H9 (cell line): Measurements from ENCODE around the gene ZNF160. TPM values are rescaled to one million over a fixed set of nuclear protein-coding genes. Genes with fewer than 3 reads are reported as not detected.

Source experiments
- DNase-seq: peaks from one replicate; pipeline ENCODE4 v3.0.0-alpha.2; 2017
- H2AFZ ChIP-seq: one replicate; pipeline ENCODE4 v1.6.1; 2013; ENCODE audit warnings: mild to moderate bottlenecking, low read length, control low read depth, moderate library complexity
- H2AK5ac ChIP-seq: 2 replicates; pipeline ENCODE4 v1.6.1; 2013; ENCODE audit warnings: low read length, control low read depth, mixed read lengths; ENCODE audit not compliant: insufficient read length
- H2BK120ac ChIP-seq: one replicate; pipeline ENCODE4 v1.6.1; 2013; ENCODE audit warnings: low read depth, mild to moderate bottlenecking, low read length, control low read depth, inconsistent platforms; ENCODE audit not compliant: poor library complexity, severe bottlenecking
- H2BK12ac ChIP-seq: 2 replicates; pipeline ENCODE4 v1.6.1; 2013; ENCODE audit warnings: low read length, control low read depth, mixed read lengths, low read depth; ENCODE audit not compliant: insufficient read length
- H2BK15ac ChIP-seq: 2 replicates; pipeline ENCODE4 v1.6.1; 2013; ENCODE audit warnings: low read depth, low read length, control low read depth
- H2BK20ac ChIP-seq: one replicate; pipeline ENCODE4 v1.6.1; 2013; ENCODE audit warnings: low read depth, mild to moderate bottlenecking, low read length, control low read depth, inconsistent platforms; ENCODE audit not compliant: poor library complexity, severe bottlenecking
- H2BK5ac ChIP-seq: 2 replicates; pipeline ENCODE4 v1.6.1; 2013; ENCODE audit warnings: low read length, control low read depth, mixed read lengths; ENCODE audit not compliant: insufficient read length
- H3K14ac ChIP-seq: 2 replicates; pipeline ENCODE4 v1.6.1; 2013; ENCODE audit warnings: low read length, control low read depth; ENCODE audit not compliant: insufficient read depth
- H3K18ac ChIP-seq: 2 replicates; pipeline ENCODE4 v1.6.1; 2013; ENCODE audit warnings: low read depth, mild to moderate bottlenecking, mixed read lengths, low read length, control low read depth; ENCODE audit not compliant: insufficient read length
- H3K23ac ChIP-seq: 2 replicates; pipeline ENCODE4 v1.6.1; 2013; ENCODE audit warnings: low read length, control low read depth, mixed read lengths, low read depth; ENCODE audit not compliant: insufficient read length
- H3K23me2 ChIP-seq: 2 replicates; pipeline ENCODE4 v1.6.1; 2013; ENCODE audit warnings: low read depth, mild to moderate bottlenecking, mixed read lengths, low read length, control low read depth; ENCODE audit not compliant: insufficient read length, poor library complexity, severe bottlenecking
- H3K27ac ChIP-seq: 2 replicates; pipeline ENCODE4 v1.5.1; 2013; ENCODE audit warnings: low read length, control low read depth, mixed read lengths, low read depth; ENCODE audit not compliant: insufficient read length
- H3K27me3 ChIP-seq: 2 replicates; pipeline ENCODE4 v1.6.1; 2013; ENCODE audit warnings: low read length, control low read depth, inconsistent platforms; ENCODE audit not compliant: insufficient read depth
- H3K4ac ChIP-seq: 2 replicates; pipeline ENCODE4 v1.6.1; 2013; ENCODE audit warnings: low read depth, mild to moderate bottlenecking, control low read depth, inconsistent platforms, low read length, moderate library complexity
- H3K4me1 ChIP-seq: 2 replicates; pipeline ENCODE4 v1.6.1; 2013; ENCODE audit warnings: low read length, control low read depth, inconsistent platforms; ENCODE audit not compliant: insufficient read depth
- H3K4me2 ChIP-seq: 2 replicates; pipeline ENCODE4 v1.6.1; 2013; ENCODE audit warnings: low read length, control low read depth, mixed read lengths; ENCODE audit not compliant: insufficient read length, insufficient read depth
- H3K56ac ChIP-seq: 2 replicates; pipeline ENCODE4 v1.6.1; 2013; ENCODE audit warnings: low read depth, mild to moderate bottlenecking, mixed read lengths, low read length, control low read depth; ENCODE audit not compliant: insufficient read length
- H3K79me1 ChIP-seq: 2 replicates; pipeline ENCODE4 v1.6.1; 2013; ENCODE audit warnings: low read depth, mild to moderate bottlenecking, moderate library complexity, low read length, control low read depth, inconsistent platforms; ENCODE audit not compliant: insufficient read depth, poor library complexity, severe bottlenecking
- H3K79me2 ChIP-seq: 2 replicates; pipeline ENCODE4 v1.6.1; 2013; ENCODE audit warnings: low read length, control low read depth, inconsistent platforms; ENCODE audit not compliant: insufficient read depth
- H3K9ac ChIP-seq: 2 replicates; pipeline ENCODE4 v1.6.1; 2013; ENCODE audit warnings: low read length, control low read depth, mixed read lengths; ENCODE audit not compliant: insufficient read length; ENCODE audit errors: extremely low read depth
- H3K9me3 ChIP-seq: one replicate; pipeline ENCODE4 v1.6.1; 2013; ENCODE audit warnings: low read depth, low read length, inconsistent platforms; ENCODE audit not compliant: control insufficient read depth
- H3T11ph ChIP-seq: one replicate; pipeline ENCODE4 v1.6.1; 2013; ENCODE audit warnings: mild to moderate bottlenecking, low read length, control low read depth, inconsistent platforms
- H4K20me1 ChIP-seq: one replicate; pipeline ENCODE4 v1.6.1; 2013; ENCODE audit not compliant: control insufficient read depth, insufficient read length, insufficient read depth
- H4K5ac ChIP-seq: 2 replicates; pipeline ENCODE4 v1.6.1; 2013; ENCODE audit warnings: low read depth, mild to moderate bottlenecking, mixed read lengths, low read length, control low read depth; ENCODE audit not compliant: insufficient read length
- H4K8ac ChIP-seq: replicated peaks from 2 replicates; pipeline ENCODE4 v1.6.1; 2013; ENCODE audit warnings: low read length, control low read depth, mixed read lengths, low read depth; ENCODE audit not compliant: insufficient read length
- H4K91ac ChIP-seq: 2 replicates; pipeline ENCODE4 v1.6.1; 2013; ENCODE audit warnings: low read depth, mild to moderate bottlenecking, moderate library complexity, mixed read lengths, low read length, control low read depth; ENCODE audit not compliant: insufficient read length
- H3K27ac Mint-ChIP-seq, 3 experiments: 2 replicates in 2 of 3; 3 replicates in 1 of 3; pipeline ENCODE4 v1.8.0; 2020 to 2021; ENCODE audit warnings: mixed read lengths in 3 of 3, mild to moderate bottlenecking in 1 of 3, moderate library complexity in 1 of 3
- H3K27me3 Mint-ChIP-seq: 2 replicates; pipeline ENCODE4 v1.8.0; 2021; ENCODE audit warnings: low read depth, mild to moderate bottlenecking, moderate library complexity, mixed read lengths
- H3K36me3 Mint-ChIP-seq, 3 experiments: 2 replicates in 2 of 3; 3 replicates in 1 of 3; pipeline ENCODE4 v1.8.0; 2020 to 2021; ENCODE audit warnings: low read depth in 3 of 3, mixed read lengths in 3 of 3; ENCODE audit not compliant: insufficient read depth in 1 of 3
- H3K4me1 Mint-ChIP-seq, 2 experiments: 2 replicates each; pipeline ENCODE4 v1.8.0; 2020; ENCODE audit warnings: mixed read lengths in 2 of 2
- H3K4me3 Mint-ChIP-seq, 2 experiments: 2 replicates in 1 of 2; 3 replicates in 1 of 2; pipeline ENCODE4 v1.8.0; 2020 to 2021; ENCODE audit warnings: mild to moderate bottlenecking in 2 of 2, mixed read lengths in 2 of 2, moderate library complexity in 1 of 2
- H3K9me3 Mint-ChIP-seq, 2 experiments: 2 replicates in 1 of 2; 3 replicates in 1 of 2; pipeline ENCODE4 v1.8.0; 2020; ENCODE audit warnings: mild to moderate bottlenecking in 2 of 2, mixed read lengths in 2 of 2, moderate library complexity in 1 of 2
- CTCF ChIP-seq: fragments of 200-600 bp; sonication (generic); conservative IDR thresholded peaks from 3 replicates; pipeline ENCODE4 v1.8.0; 2021; ENCODE audit warnings: antibody characterized with exemption, mild to moderate bottlenecking
- WGBS: extraction: QIAGEN DNeasy Blood & Tissue Kit; methylation state at CpG from one replicate; pipeline ENCODE4 v1.1.7; 2013; ENCODE audit warnings: missing lambda C conversion rate, low lambda C conversion rate, mixed read lengths; ENCODE audit not compliant: insufficient read length; ENCODE audit errors: extremely low coverage; 5-methylcytosine and 5-hydroxymethylcytosine counted together
- total RNA-seq: library from RNA; stranded (reverse); gene quantifications from 2 replicates; pipeline ENCODE4 v1.2.1, GENCODE V29; 2021

ZNF160 gene
- total RNA-seq, 1 experiment from 2014 or later = 31.1 TPM

DNA sequence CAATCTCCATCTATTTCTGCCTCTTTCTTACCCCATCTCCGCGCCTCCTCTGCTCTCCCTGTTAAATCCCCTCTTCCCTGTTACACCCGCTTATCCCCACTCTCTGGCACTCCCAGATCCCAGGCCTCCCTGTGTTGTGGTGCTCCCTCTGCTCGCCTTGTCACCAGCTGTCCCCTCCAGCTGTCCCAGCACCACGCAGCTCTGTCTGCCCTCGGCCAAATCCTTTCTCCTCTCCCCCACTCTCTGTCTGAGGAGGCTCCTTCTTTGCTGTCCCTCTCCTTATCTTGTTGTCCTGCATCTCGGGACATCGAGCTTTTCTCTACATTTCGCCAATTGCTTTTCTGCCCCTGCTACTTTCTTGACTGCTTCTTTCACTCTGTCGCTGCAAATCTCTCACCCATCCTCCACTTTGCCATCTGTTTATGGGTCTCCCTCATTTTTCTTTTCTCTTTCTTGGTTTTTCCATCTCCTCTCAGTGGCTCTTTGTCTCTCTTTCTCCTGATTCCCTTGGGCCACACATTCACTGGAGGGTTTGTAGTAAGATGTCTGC lies 941 bp downstream of the ZNF160 start:
- Mint-ChIP-seq H3K9me3 (no peaks in the 10 kb centered on the region), H3K27ac (peak overlapping the region in 1 of 3 experiments; percentile 97; a peak in 4 of 7 replicates), H3K4me3 (peak overlapping the region; percentile 84 to 87), H3K4me1 (peaks cover 15 to 17% of the 10 kb centered on the region in 2 experiments), H3K36me3 (peaks cover 5 to 23% (median 21%) of the 10 kb centered on the region in 3 experiments), H3K27me3 (peaks cover 10% of the 10 kb centered on the region)
- H4K8ac ChIP-seq = no peak overlapping the region
- H2BK5ac ChIP-seq = no peak overlapping the region
- no peaks in the 10 kb centered on the region for H4K20me1 ChIP-seq
- H2BK20ac ChIP-seq = peak overlapping the region; percentile 32
- H3K4me2 ChIP-seq = peak overlapping the region; percentile 90
- WGBS = 100% methylated on average over 2 of the region's 10 CpGs
- no peak overlapping the region for H3K23ac ChIP-seq
- no peak overlapping the region for H2AK5ac ChIP-seq
- no peaks in the 10 kb centered on the region for H3K4me1 ChIP-seq
- no peak for TF ChIP-seq CTCF
- DNase-seq = no peak
- no peak overlapping the region for H3K27ac ChIP-seq
- no peak overlapping the region for H3K4ac ChIP-seq
- no peak overlapping the region for H3T11ph ChIP-seq
- H4K91ac ChIP-seq = no peak overlapping the region
- no peaks in the 10 kb centered on the region for H3K27me3 ChIP-seq
- H2BK12ac ChIP-seq = no peak overlapping the region
- H3K79me1 ChIP-seq = peaks cover 6% of the 10 kb centered on the region
- no peak overlapping the region for H2BK15ac ChIP-seq
- H2AFZ ChIP-seq = no peak overlapping the region
- H3K9me3 ChIP-seq = no peaks in the 10 kb centered on the region
- H4K5ac ChIP-seq = no peak overlapping the region
- no peak overlapping the region for H3K18ac ChIP-seq
- H3K56ac ChIP-seq = no peak overlapping the region
- H3K14ac ChIP-seq = peak overlapping the region; percentile 96; the same call in 1 of the 2 replicates
- peaks cover 11% of the 10 kb centered on the region for H3K23me2 ChIP-seq
- peak overlapping the region; percentile 79 for H3K9ac ChIP-seq
- H2BK120ac ChIP-seq = no peak overlapping the region
- peaks cover 5% of the 10 kb centered on the region; the same call in 1 of the 2 replicates for H3K79me2 ChIP-seq
